ENCODE data around the gene CMSS1. TPM values are rescaled to one million over a fixed set of nuclear protein-coding genes. Genes with fewer than 3 reads are reported as not detected.

CMSS1 gene
- total and polyA plus RNA-seq, 4 donors, result 3.8 to 19.5 (median 7.5) TPM

GRCh38 chr3:100009276-100010086, 191.8 kb downstream of the CMSS1 start:
- no peaks in the 10 kb centered on the region for H3K27me3 ChIP-seq (ENCODE audit: control insufficient read depth in 4 of 4, insufficient read depth in 4 of 4, low read length in 3 of 4)
- WGBS, result 77% methylated on average over 5 of the region's 5 CpGs
- no peak overlapping the region for H3K9ac ChIP-seq (ENCODE audit: low read depth in 1 of 2, low read length in 2 of 2)
- no peak for TF ChIP-seq MAX (IDR thresholded peaks at IDR 0.05)
- no peak for TF ChIP-seq EGR1 (IDR thresholded peaks at IDR 0.05; ENCODE audit: low read depth in 2 of 2)
- TF ChIP-seq HNF4A (conservative IDR thresholded peaks at IDR 0.05), result no peak
- TF ChIP-seq REST (IDR thresholded peaks at IDR 0.05), result no peak
- no peak for TF ChIP-seq FOXA2 (IDR thresholded peaks at IDR 0.05)
- TF ChIP-seq CTCF (IDR thresholded peaks at IDR 0.05; ENCODE audit: low read depth, low read length, missing input control), result no peak
- no peak overlapping the region for H3K27ac ChIP-seq (ENCODE audit: low read depth in 1 of 2, low read length in 2 of 2)
- H3K4me1 ChIP-seq (ENCODE audit: control insufficient read depth in 4 of 4, insufficient read depth in 4 of 4, low read length in 3 of 4), result no peaks in the 10 kb centered on the region
- DNase-seq (ENCODE audit: low spot score), result no peak
- H3K36me3 ChIP-seq (ENCODE audit: control insufficient read depth in 4 of 4, insufficient read depth in 3 of 4, low read depth in 1 of 4, low read length in 3 of 4), result no peaks in the 10 kb centered on the region
- no peak overlapping the region for H3K4me3 ChIP-seq (ENCODE audit: low read depth in 1 of 3, low read length in 3 of 3)
- H3K9me3 ChIP-seq (ENCODE audit: control insufficient read depth in 4 of 4, low read length in 3 of 4), result no peaks in the 10 kb centered on the region

GRCh38 chr3:100010087-100010417, 192.4 kb downstream of the CMSS1 start:
- Histone ChIP-seq H3K27me3 (ENCODE audit: control insufficient read depth in 4 of 4, insufficient read depth in 4 of 4, low read length in 3 of 4) (no peaks in the 10 kb centered on the region), H3K27ac (ENCODE audit: low read depth in 1 of 2, low read length in 2 of 2) (no peak overlapping the region), H3K36me3 (ENCODE audit: control insufficient read depth in 4 of 4, insufficient read depth in 3 of 4, low read depth in 1 of 4, low read length in 3 of 4) (no peaks in the 10 kb centered on the region), H3K4me1 (ENCODE audit: control insufficient read depth in 4 of 4, insufficient read depth in 4 of 4, low read length in 3 of 4) (no peaks in the 10 kb centered on the region), H3K9me3 (ENCODE audit: control insufficient read depth in 4 of 4, low read length in 3 of 4) (no peaks in the 10 kb centered on the region), H3K4me3 (ENCODE audit: low read depth in 1 of 3, low read length in 3 of 3) (no peak overlapping the region), H3K9ac (ENCODE audit: low read depth in 1 of 2, low read length in 2 of 2) (no peak overlapping the region)
- no peak for DNase-seq (ENCODE audit: low spot score)
- WGBS, result 96% methylated on average over 1 of the region's 1 CpG
- TF ChIP-seq RAD21 (IDR thresholded peaks at IDR 0.05) (no peak), MAX (IDR thresholded peaks at IDR 0.05) (no peak), YY1 (IDR thresholded peaks at IDR 0.05) (no peak), SP1 (IDR thresholded peaks at IDR 0.05) (no peak)

- Histone ChIP-seq H3K36me3 (ENCODE audit: control insufficient read depth in 4 of 4, insufficient read depth in 3 of 4, low read depth in 1 of 4, low read length in 3 of 4) (peaks cover 0 to 2% (median 0%) of the 10 kb centered on the region in 4 donors), H3K4me1 (ENCODE audit: control insufficient read depth in 4 of 4, insufficient read depth in 4 of 4, low read length in 3 of 4) (no peaks in the 10 kb centered on the region), H3K27me3 (ENCODE audit: control insufficient read depth in 4 of 4, insufficient read depth in 4 of 4, low read length in 3 of 4) (no peaks in the 10 kb centered on the region), H3K4me3 (ENCODE audit: low read depth in 1 of 3, low read length in 3 of 3) (no peak overlapping the region), H3K27ac (ENCODE audit: low read depth in 1 of 2, low read length in 2 of 2) (no peak overlapping the region), H3K9ac (ENCODE audit: low read depth in 1 of 2, low read length in 2 of 2) (no peak overlapping the region), H3K9me3 (ENCODE audit: control insufficient read depth in 4 of 4, low read length in 3 of 4) (no peaks in the 10 kb centered on the region)
- no peak for DNase-seq (ENCODE audit: low spot score)
- no peak for TF ChIP-seq CTCF (IDR thresholded peaks at IDR 0.05; ENCODE audit: low read depth, low read length, missing input control)
- no peak for TF ChIP-seq JUND (IDR thresholded peaks at IDR 0.05)
- no peak for TF ChIP-seq HNF4A (conservative IDR thresholded peaks at IDR 0.05)
- TF ChIP-seq NR2F2 (IDR thresholded peaks at IDR 0.05), result no peak
- no peak for TF ChIP-seq FOXA1 (IDR thresholded peaks at IDR 0.05)
- TF ChIP-seq HNF4G (IDR thresholded peaks at IDR 0.05), result no peak
- TF ChIP-seq RAD21 (IDR thresholded peaks at IDR 0.05), result no peak
- no peak for TF ChIP-seq GABPA (IDR thresholded peaks at IDR 0.05 in 1 of 2, conservative IDR thresholded peaks at IDR 0.05 in 1 of 2)
- no peak for TF ChIP-seq YY1 (IDR thresholded peaks at IDR 0.05)
- TF ChIP-seq ATF3 (IDR thresholded peaks at IDR 0.05), result no peak
- TF ChIP-seq RXRA (IDR thresholded peaks at IDR 0.05), result no peak
- TF ChIP-seq TAF1 (conservative IDR thresholded peaks at IDR 0.05), result no peak
- TF ChIP-seq SP1 (IDR thresholded peaks at IDR 0.05), result no peak
- no peak for TF ChIP-seq MAX (IDR thresholded peaks at IDR 0.05)
Observed at GRCh38 chr3:100018806-100019205, 201.1 kb downstream of the CMSS1 start.
